GM12801 (cell line): ENCODE measurements around the gene AFF3.

ENCODE experiments used
- CTCF ChIP-seq: IDR thresholded peaks from one replicate; pipeline ENCODE4 v1.5.1; 2011; ENCODE audit warnings: control low read depth; ENCODE audit not compliant: insufficient read length; ENCODE audit errors: extremely low read depth

The AFF3 gene

GRCh38 chr2:100000915-100001707, 141.3 kb downstream of the AFF3 start:
- TF ChIP-seq CTCF: no peak

GRCh38 chr2:99998651-99999320, 143.6 kb downstream of the AFF3 start:
- TF ChIP-seq CTCF: no peak

GRCh38 chr2:99989905-99990304, 152.5 kb downstream of the AFF3 start:
- TF ChIP-seq CTCF: no peak

GRCh38 chr2:99988599-99988998, 153.8 kb downstream of the AFF3 start:
- no peak for TF ChIP-seq CTCF

- TF ChIP-seq CTCF: no peak
Observed at GRCh38 chr2:99987160-99987559, 155.2 kb downstream of the AFF3 start.

- no peak for TF ChIP-seq CTCF
Observed at GRCh38 chr2:99984799-99985515, 157.4 kb downstream of the AFF3 start.

GRCh38 chr2:99982744-99983143, 159.6 kb downstream of the AFF3 start:
- TF ChIP-seq CTCF: no peak
